ENCODE results near the gene CRYZL1. TPM values are rescaled to one million over a fixed set of nuclear protein-coding genes. Genes with fewer than 3 reads are reported as not detected.

Gene CRYZL1
- total RNA-seq, 4 donors from 2014 or later = 27.9 to 53.5 (median 33.9) TPM

GRCh38 chr21:33568448-33568847, 73.1 kb downstream of the CRYZL1 start:
- Histone ChIP-seq H3K9me3 (no peaks in the 10 kb centered on the region), H3K36me3 (peaks cover 18 to 40% of the 10 kb centered on the region in 2 donors), H3K4me3 (replicated peaks in 1 of 3) (no peak overlapping the region), H3K4me1 (peaks cover 0 to 3% of the 10 kb centered on the region in 2 donors), H3K27ac (no peak overlapping the region), H3K27me3 (no peaks in the 10 kb centered on the region)
- DNase-seq = no peak
- intact Hi-C loops (cut with DNase I) = no loop called here
- TF ChIP-seq POLR2A (IDR thresholded peaks at IDR 0.05) = no peak
- TF ChIP-seq, protein P1, sequence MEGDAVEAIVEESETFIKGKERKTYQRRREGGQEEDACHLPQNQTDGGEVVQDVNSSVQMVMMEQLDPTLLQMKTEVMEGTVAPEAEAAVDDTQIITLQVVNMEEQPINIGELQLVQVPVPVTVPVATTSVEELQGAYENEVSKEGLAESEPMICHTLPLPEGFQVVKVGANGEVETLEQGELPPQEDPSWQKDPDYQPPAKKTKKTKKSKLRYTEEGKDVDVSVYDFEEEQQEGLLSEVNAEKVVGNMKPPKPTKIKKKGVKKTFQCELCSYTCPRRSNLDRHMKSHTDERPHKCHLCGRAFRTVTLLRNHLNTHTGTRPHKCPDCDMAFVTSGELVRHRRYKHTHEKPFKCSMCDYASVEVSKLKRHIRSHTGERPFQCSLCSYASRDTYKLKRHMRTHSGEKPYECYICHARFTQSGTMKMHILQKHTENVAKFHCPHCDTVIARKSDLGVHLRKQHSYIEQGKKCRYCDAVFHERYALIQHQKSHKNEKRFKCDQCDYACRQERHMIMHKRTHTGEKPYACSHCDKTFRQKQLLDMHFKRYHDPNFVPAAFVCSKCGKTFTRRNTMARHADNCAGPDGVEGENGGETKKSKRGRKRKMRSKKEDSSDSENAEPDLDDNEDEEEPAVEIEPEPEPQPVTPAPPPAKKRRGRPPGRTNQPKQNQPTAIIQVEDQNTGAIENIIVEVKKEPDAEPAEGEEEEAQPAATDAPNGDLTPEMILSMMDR (IDR thresholded peaks at IDR 0.05) = no peak
- WGBS, 2 donors = 81 to 91% methylated on average over 2 of the region's 2 CpGs

DNA sequence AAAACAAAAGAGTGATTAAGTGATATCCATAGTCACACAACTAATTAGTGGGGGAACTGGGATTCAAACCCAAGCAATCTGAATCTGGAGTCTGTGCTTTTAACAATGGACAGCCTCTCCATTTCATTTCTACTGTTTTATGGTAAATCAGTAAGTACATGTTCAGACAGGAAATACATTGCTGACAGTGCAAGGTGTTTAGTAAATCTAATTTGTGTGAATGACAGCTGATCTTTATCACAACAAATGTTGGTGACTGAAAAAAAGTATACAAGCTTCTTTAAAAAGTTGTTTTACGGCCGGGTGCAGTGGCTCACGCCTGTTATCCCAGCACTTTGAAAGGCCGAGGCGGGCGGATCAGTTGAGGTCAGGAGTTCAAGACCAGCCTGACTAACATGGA, 73.6 kb downstream of the CRYZL1 start:
- 94 to 95% methylated on average over 6 of the region's 6 CpGs for WGBS, 2 donors
- H3K27me3 ChIP-seq = no peaks in the 10 kb centered on the region
- H3K4me3 ChIP-seq (replicated peaks in 1 of 3) = no peak overlapping the region
- no peak overlapping the region for H3K27ac ChIP-seq
- H3K9me3 ChIP-seq = no peaks in the 10 kb centered on the region
- TF ChIP-seq, protein P1 (IDR thresholded peaks at IDR 0.05) = no peak
- no peak for TF ChIP-seq POLR2A (IDR thresholded peaks at IDR 0.05)
- peaks cover 0 to 3% of the 10 kb centered on the region in 2 donors for H3K4me1 ChIP-seq
- peaks cover 14 to 39% of the 10 kb centered on the region in 2 donors for H3K36me3 ChIP-seq
- intact Hi-C loops (cut with DNase I) = no loop called here
- no peak for DNase-seq

DNA sequence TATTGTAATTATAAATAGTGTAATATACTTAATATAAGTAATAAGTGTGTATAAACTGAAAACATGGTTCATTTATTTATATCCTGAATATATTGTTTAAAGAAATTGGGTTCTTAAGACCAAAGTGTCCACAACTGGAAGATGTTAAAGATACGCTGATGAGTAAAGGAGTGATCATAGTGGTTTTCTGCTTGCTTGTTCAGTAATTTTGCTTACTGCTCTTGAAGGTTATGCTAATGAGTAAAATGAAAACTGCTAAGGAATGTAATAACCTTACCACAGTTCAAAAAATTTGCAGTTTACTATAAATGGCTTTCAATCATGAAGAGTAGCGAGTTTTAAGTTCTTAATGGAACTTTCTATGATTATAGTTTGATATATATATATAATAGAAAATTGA, 75.0 kb downstream of the CRYZL1 start:
- WGBS, 2 donors = 94 to 96% methylated on average over 2 of the region's 2 CpGs
- H3K4me1 ChIP-seq = peaks cover 0 to 3% of the 10 kb centered on the region in 2 donors
- H3K27ac ChIP-seq = no peak overlapping the region
- intact Hi-C loops (cut with DNase I) = no loop called here
- H3K9me3 ChIP-seq = no peaks in the 10 kb centered on the region
- H3K4me3 ChIP-seq (replicated peaks in 1 of 3) = no peak overlapping the region
- H3K36me3 ChIP-seq = peaks cover 26 to 31% of the 10 kb centered on the region in 2 donors
- DNase-seq = no peak
- no peaks in the 10 kb centered on the region for H3K27me3 ChIP-seq
- TF ChIP-seq POLR2A (IDR thresholded peaks at IDR 0.05) = no peak
- TF ChIP-seq, protein P1 (IDR thresholded peaks at IDR 0.05) = no peak

DNA sequence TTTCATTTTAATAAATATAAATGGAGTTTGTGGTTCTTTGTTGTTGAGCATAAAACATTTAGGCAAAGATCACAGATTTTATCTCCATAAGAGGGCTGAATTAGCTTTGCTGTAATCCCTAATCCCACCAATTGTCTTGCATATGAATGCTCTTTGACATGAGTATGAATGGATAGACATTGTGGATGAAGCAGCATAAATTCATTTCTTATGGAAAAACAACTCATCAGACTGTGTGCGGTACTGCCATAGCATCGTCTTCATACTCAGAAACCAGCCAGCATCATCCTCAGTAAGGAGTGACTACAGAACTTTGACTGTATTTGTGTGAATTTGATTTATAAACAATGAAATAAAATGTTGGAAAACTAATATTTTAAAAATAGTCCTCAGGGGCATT, 79.2 kb downstream of the CRYZL1 start:
- Histone ChIP-seq H3K36me3 (peaks cover 44 to 49% of the 10 kb centered on the region in 2 donors), H3K9me3 (no peaks in the 10 kb centered on the region), H3K4me3 (replicated peaks in 1 of 3) (no peak overlapping the region), H3K4me1 (peaks cover 0 to 10% of the 10 kb centered on the region in 2 donors), H3K27ac (peak overlapping the region in 1 of 3 donors; percentile 4), H3K27me3 (no peaks in the 10 kb centered on the region)
- TF ChIP-seq, protein P1 (IDR thresholded peaks at IDR 0.05) = no peak
- no peak for TF ChIP-seq POLR2A (IDR thresholded peaks at IDR 0.05)
- intact Hi-C loops (cut with DNase I) = no loop called here
- no peak for DNase-seq
- 96 to 97% methylated on average over 2 of the region's 2 CpGs for WGBS, 2 donors

- H3K4me3 ChIP-seq (replicated peaks in 1 of 3) = no peak overlapping the region
- no peak for DNase-seq
- H3K36me3 ChIP-seq = peaks cover 44 to 48% of the 10 kb centered on the region in 2 donors
- H3K9me3 ChIP-seq = no peaks in the 10 kb centered on the region
- H3K4me1 ChIP-seq = peaks cover 0 to 14% of the 10 kb centered on the region in 2 donors
- TF ChIP-seq, protein P1 (IDR thresholded peaks at IDR 0.05) = no peak
- no peak for TF ChIP-seq POLR2A (IDR thresholded peaks at IDR 0.05)
- intact Hi-C loops (cut with DNase I) = no loop called here
- peak overlapping the region in 2 of 3 donors; percentile 35 to 52 for H3K27ac ChIP-seq
- WGBS, 2 donors = 74 to 77% methylated on average over 2 of the region's 2 CpGs
- H3K27me3 ChIP-seq = no peaks in the 10 kb centered on the region
These were observed 80.2 kb downstream of the CRYZL1 start for GRCh38 chr21:33561373-33561772.
